IgD-negative memory B cell (primary cell): ENCODE measurements around the gene PLEKHJ1. TPM values are rescaled to one million over a fixed set of nuclear protein-coding genes. Genes with fewer than 3 reads are reported as not detected.

Experiments used
- H3K27ac Mint-ChIP-seq, 3 donors: one replicate each; pipeline ENCODE4 v1.8.0; 2020 to 2022; ENCODE audit warnings: mild to moderate bottlenecking in 3 of 3, mixed read lengths in 3 of 3, moderate library complexity in 1 of 3
- H3K27me3 Mint-ChIP-seq: one replicate; pipeline ENCODE4 v1.8.0; 2021; ENCODE audit warnings: mixed read lengths
- H3K36me3 Mint-ChIP-seq: one replicate; pipeline ENCODE4 v1.8.0; 2020; ENCODE audit warnings: mild to moderate bottlenecking, mixed read lengths
- H3K4me1 Mint-ChIP-seq, 3 donors: one replicate each; pipeline ENCODE4 v1.8.0; 2020 to 2022; ENCODE audit warnings: mixed read lengths in 3 of 3, mild to moderate bottlenecking in 1 of 3
- H3K4me3 Mint-ChIP-seq, 4 donors: one replicate each; pipeline ENCODE4 v1.8.0; 2020 to 2022; ENCODE audit warnings: mild to moderate bottlenecking in 4 of 4, mixed read lengths in 4 of 4, moderate library complexity in 3 of 4
- H3K9me3 Mint-ChIP-seq, 3 donors: one replicate each; pipeline ENCODE4 v1.8.0; 2020 to 2021; ENCODE audit warnings: mixed read lengths in 3 of 3, mild to moderate bottlenecking in 1 of 3
- polyA plus RNA-seq: library from polyadenylated mRNA; unstranded; fragments of 300-500 nt; fragmentation: Illumina TruSeq; gene quantifications from one replicate; pipeline ENCODE4 v1.2.3, GENCODE V29; 2021

PLEKHJ1 gene
- polyA plus RNA-seq, 1 donor from 2014 or later: 163 TPM

DNA sequence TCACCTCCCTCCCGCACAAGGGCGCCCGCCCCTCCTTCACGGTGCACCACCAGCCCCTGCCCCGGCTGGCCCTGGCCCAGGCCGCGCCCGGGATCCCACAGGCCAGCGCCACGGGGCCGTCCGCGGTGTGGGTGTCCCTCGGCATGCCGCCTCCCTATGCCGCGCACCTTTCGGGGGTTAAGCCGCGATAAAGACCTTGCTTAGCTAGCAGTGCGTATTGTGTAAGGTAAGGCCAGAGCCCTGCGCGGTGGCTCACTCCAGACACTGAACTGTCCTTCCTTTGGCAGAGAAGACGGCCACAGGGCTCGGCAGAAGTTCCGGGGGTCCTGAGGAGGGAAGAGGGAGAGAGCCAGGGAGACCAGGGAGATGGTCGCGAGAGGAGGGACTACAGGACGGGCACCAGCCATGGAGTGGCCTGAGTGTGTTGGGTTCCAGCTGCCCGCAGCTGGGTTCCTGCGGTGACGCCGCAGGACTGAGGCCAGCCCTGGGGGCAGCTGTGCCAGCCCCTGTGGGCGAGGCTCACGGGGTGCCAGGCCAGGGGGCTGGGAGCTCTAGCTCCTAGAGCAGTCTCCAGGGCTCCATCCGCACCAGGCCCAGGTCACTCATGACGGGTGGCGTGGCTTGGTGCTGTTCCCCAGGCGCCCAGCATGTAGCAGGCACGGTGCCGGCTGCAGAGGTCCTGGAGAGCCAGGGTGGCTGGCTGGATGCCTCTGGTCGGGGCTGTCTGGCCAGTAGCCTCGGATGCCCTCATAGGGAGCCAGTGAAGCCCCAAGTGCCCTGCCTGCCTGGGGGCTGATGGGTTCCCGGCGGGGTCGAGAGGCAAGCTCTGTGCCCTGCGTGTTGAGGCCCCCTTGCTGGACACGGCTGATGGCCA, 7.7 kb downstream of the PLEKHJ1 start:
- peak overlapping the region in 2 of 3 donors; percentile 43 to 74 for H3K27ac Mint-ChIP-seq
- peaks cover 17 to 23% (median 21%) of the 10 kb centered on the region in 3 donors for H3K4me1 Mint-ChIP-seq
- no peaks in the 10 kb centered on the region for H3K9me3 Mint-ChIP-seq
- H3K27me3 Mint-ChIP-seq: no peaks in the 10 kb centered on the region
- H3K4me3 Mint-ChIP-seq: peak overlapping the region in 3 of 4 donors; percentile 12 to 74 (median 47)
- peaks cover 1% of the 10 kb centered on the region for H3K36me3 Mint-ChIP-seq

GRCh38 chr19:2227415-2228156, 8.5 kb downstream of the PLEKHJ1 start:
- Mint-ChIP-seq H3K4me1 (peaks cover 17 to 27% (median 23%) of the 10 kb centered on the region in 3 donors), H3K9me3 (no peaks in the 10 kb centered on the region), H3K27ac (peak overlapping the region; percentile 31 to 95 (median 91)), H3K4me3 (peak overlapping the region; percentile 30 to 77 (median 42)), H3K36me3 (peaks cover 1% of the 10 kb centered on the region), H3K27me3 (no peaks in the 10 kb centered on the region)

DNA sequence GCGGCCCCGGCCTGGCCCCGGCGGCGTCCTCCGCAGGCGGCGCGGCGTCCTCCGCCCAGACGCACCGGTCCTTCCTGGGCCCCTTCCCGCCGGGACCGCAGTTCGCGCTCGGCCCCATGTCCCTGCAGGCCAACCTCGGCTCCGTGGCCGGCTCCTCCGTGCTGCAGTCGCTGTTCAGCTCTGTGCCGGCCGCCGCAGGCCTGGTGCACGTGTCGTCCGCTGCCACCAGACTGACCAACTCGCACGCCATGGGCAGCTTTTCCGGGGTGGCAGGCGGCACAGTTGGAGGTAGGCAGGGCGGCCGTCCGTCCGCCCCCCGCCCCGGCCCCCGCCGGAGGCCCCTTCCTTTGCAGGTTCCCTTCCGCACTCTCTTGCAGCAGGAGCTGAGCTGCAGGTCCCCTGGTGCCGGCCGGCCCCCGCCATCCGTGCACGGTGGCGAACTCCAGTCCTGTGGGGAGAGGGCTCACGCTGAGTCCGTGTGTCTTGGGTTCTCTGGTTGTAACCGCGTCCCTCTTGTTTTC, 9.2 kb downstream of the PLEKHJ1 start:
- Mint-ChIP-seq H3K9me3 (no peaks in the 10 kb centered on the region), H3K27ac (peak overlapping the region in 2 of 3 donors; percentile 91 to 95), H3K27me3 (no peaks in the 10 kb centered on the region), H3K36me3 (peaks cover 1% of the 10 kb centered on the region), H3K4me3 (peak overlapping the region in 2 of 4 donors; percentile 53 to 77), H3K4me1 (peaks cover 17 to 25% (median 23%) of the 10 kb centered on the region in 3 donors)

GRCh38 chr19:2226051-2226839, 9.9 kb downstream of the PLEKHJ1 start:
- H3K27me3 Mint-ChIP-seq: no peaks in the 10 kb centered on the region
- peak overlapping the region in 1 of 3 donors; percentile 53 for H3K27ac Mint-ChIP-seq
- H3K9me3 Mint-ChIP-seq: no peaks in the 10 kb centered on the region
- H3K4me3 Mint-ChIP-seq: peak overlapping the region in 1 of 4 donors; percentile 37
- H3K36me3 Mint-ChIP-seq: peaks cover 1% of the 10 kb centered on the region
- peaks cover 17 to 25% (median 23%) of the 10 kb centered on the region in 3 donors for H3K4me1 Mint-ChIP-seq

GRCh38 chr19:2225415-2226050, 10.6 kb downstream of the PLEKHJ1 start:
- H3K27ac Mint-ChIP-seq: peak overlapping the region in 1 of 3 donors; percentile 99
- H3K9me3 Mint-ChIP-seq: no peaks in the 10 kb centered on the region
- H3K4me3 Mint-ChIP-seq: peak overlapping the region in 2 of 4 donors; percentile 41 to 65
- H3K36me3 Mint-ChIP-seq: peaks cover 4% of the 10 kb centered on the region
- H3K4me1 Mint-ChIP-seq: peaks cover 17 to 25% (median 22%) of the 10 kb centered on the region in 3 donors
- no peaks in the 10 kb centered on the region for H3K27me3 Mint-ChIP-seq

GRCh38 chr19:2224754-2225349, 11.3 kb downstream of the PLEKHJ1 start:
- Mint-ChIP-seq H3K27ac (peak overlapping the region; percentile 97 to 99 (median 99)), H3K4me3 (peak overlapping the region in 1 of 4 donors; percentile 92), H3K9me3 (no peaks in the 10 kb centered on the region), H3K27me3 (no peaks in the 10 kb centered on the region), H3K4me1 (peaks cover 17 to 25% (median 18%) of the 10 kb centered on the region in 3 donors), H3K36me3 (peaks cover 4% of the 10 kb centered on the region)

GRCh38 chr19:2223959-2224358, 12.2 kb downstream of the PLEKHJ1 start:
- Mint-ChIP-seq H3K36me3 (peaks cover 4% of the 10 kb centered on the region), H3K9me3 (no peaks in the 10 kb centered on the region), H3K4me3 (peak overlapping the region; percentile 58 to 92 (median 92)), H3K4me1 (peaks cover 17 to 25% (median 18%) of the 10 kb centered on the region in 3 donors), H3K27ac (peak overlapping the region; percentile 97 to 99 (median 99)), H3K27me3 (no peaks in the 10 kb centered on the region)

DNA sequence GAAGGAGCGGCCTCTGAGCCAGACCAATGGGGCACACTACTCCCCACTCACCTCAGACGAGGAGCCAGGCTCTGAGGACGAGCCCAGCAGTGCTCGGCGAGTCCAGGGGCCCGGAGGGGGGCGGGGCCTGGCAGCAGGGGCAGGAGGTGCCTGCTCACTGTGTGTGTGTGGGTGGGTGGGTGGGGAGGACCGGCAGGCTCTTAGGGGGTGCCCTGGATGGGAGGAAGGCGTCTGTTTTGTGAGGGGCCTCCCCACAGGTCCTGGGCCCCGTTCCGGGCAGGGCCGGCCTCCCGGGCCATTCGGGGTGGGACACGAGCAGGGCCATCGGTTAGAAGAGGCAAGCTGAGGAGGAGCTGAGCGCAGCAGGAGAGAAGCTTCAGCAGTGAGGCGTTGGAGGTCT, 12.7 kb downstream of the PLEKHJ1 start:
- Mint-ChIP-seq H3K27me3 (no peaks in the 10 kb centered on the region), H3K36me3 (peaks cover 4% of the 10 kb centered on the region), H3K4me1 (peaks cover 15 to 25% (median 18%) of the 10 kb centered on the region in 3 donors), H3K9me3 (no peaks in the 10 kb centered on the region), H3K27ac (peak overlapping the region; percentile 97 to 99 (median 99)), H3K4me3 (peak overlapping the region in 3 of 4 donors; percentile 92)

GRCh38 chr19:2221918-2222317, 14.2 kb downstream of the PLEKHJ1 start:
- Mint-ChIP-seq H3K27me3 (no peaks in the 10 kb centered on the region), H3K27ac (no peak overlapping the region)

GRCh38 chr19:2221250-2221831, 14.8 kb downstream of the PLEKHJ1 start:
- Mint-ChIP-seq H3K36me3 (peaks cover 6% of the 10 kb centered on the region), H3K27ac (peak overlapping the region in 1 of 3 donors; percentile 21), H3K27me3 (no peaks in the 10 kb centered on the region), H3K4me3 (peak overlapping the region in 1 of 4 donors; percentile 17), H3K4me1 (peaks cover 14 to 23% (median 15%) of the 10 kb centered on the region in 3 donors), H3K9me3 (no peaks in the 10 kb centered on the region)

More at GRCh38 chr19:2221918-2222317, 14.2 kb downstream of the PLEKHJ1 start:
- H3K36me3 Mint-ChIP-seq: peaks cover 6% of the 10 kb centered on the region
- H3K9me3 Mint-ChIP-seq: no peaks in the 10 kb centered on the region
- H3K4me1 Mint-ChIP-seq: peaks cover 14 to 23% (median 15%) of the 10 kb centered on the region in 3 donors
- H3K4me3 Mint-ChIP-seq: no peak overlapping the region

DNA sequence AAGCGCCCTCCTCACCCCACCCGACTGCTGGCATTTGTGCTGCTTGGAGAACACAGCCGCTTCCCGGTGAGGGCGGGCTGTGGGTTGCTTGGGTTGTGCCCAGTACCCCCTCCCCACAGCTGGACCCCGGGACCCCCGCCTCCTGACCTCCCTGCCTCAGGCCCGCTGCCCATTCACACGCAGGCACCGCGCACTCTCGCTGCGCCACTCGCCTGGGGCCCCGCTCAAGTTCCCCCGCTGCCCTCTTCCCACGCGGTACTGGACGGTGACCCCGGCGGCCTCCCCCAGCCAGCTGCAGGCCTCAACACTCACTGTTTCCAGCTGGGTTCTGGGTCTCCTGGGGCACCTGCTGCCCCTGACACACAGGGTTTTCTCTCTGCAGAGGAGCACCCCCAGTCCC, 16.4 kb downstream of the PLEKHJ1 start:
- H3K27ac Mint-ChIP-seq: no peak overlapping the region
- H3K36me3 Mint-ChIP-seq: peaks cover 5% of the 10 kb centered on the region
- H3K4me1 Mint-ChIP-seq: peaks cover 12 to 25% (median 20%) of the 10 kb centered on the region in 3 donors
- H3K4me3 Mint-ChIP-seq: no peak overlapping the region
- H3K9me3 Mint-ChIP-seq: no peaks in the 10 kb centered on the region
- no peaks in the 10 kb centered on the region for H3K27me3 Mint-ChIP-seq

DNA sequence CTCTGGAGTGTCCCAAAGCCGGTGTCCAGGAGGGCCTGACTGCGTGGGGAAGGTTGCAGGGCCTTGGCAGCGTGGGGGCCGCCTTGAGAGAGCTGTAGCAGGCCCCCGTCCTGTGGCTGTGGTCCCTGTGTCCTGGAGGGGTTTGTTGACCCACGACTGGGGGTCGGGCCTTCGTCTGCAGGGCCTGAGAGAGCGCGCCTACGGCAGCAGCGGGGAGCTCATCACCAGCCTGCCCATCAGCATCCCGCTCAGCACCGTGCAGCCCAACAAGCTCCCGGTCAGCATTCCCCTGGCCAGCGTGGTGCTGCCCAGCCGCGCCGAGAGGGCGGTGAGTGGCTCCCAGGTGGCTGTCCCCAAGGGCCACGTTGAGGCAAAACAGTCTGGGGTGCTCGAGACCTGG, 18.5 kb downstream of the PLEKHJ1 start:
- H3K4me3 Mint-ChIP-seq: no peak overlapping the region
- peaks cover 5% of the 10 kb centered on the region for H3K36me3 Mint-ChIP-seq
- no peaks in the 10 kb centered on the region for H3K9me3 Mint-ChIP-seq
- no peaks in the 10 kb centered on the region for H3K27me3 Mint-ChIP-seq
- peaks cover 0 to 8% (median 8%) of the 10 kb centered on the region in 3 donors for H3K4me1 Mint-ChIP-seq
- H3K27ac Mint-ChIP-seq: no peak overlapping the region
